GM18511 (cell line): ENCODE data around the gene PPARA.

ENCODE experiments used
- ATAC-seq: cut with Tn5 transposase; IDR thresholded peaks from one replicate; pipeline ENCODE4 v1.9.1; 2021; ENCODE audit warnings: mild to moderate bottlenecking, moderate library complexity; ENCODE audit not compliant: unreplicated experiment

The PPARA gene

DNA sequence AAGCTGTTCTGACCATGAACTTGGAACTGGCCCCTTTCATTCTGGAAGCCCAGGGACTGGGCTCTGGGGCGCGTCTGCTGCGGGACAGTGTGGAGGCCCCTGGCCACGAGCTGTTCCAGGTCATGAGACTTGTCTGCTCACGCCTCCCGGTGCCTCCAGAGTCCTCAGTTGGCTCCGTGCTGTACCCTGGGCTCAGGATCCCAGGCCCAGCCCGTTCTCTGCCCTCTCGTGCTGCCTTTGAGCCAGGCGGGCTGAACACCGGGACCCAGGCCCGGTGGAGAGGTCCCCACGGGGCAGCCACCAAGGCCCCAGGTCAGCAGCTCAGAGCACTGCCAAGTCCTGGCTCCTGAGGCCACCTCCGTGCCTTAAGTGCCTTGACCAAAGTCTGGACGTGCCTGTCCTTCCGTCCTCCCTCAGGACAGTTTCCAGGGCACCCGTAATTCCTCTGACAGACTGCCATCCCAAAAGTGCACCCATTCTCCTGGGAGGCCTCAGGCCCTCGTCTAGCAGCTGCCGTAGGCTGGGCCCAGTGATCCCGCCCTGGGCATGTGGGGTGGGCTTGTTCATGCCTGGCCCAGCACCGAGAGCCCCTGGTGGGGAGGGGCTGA, 36.3 kb upstream of the PPARA start:
- no peak for ATAC-seq

- ATAC-seq: no peak
Measured at GRCh38 chr22:46114518-46115387, 35.6 kb upstream of the PPARA start.

DNA sequence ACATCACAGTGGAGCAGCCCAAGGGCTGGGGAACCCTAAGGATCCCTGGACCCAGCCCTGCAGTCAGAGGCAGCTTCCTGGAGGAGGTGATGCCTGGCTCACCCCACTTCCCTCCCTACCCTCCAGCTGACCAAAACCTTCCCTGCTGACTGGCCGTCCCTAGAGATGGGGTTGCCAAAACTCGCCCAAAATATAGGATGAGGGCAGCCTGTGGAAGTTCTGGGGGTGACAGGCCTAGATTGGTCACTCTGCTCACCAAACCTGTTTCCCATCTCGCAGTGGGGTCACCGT, 35.0 kb upstream of the PPARA start:
- no peak for ATAC-seq

- no peak for ATAC-seq
Measured at GRCh38 chr22:46115755-46116490, 34.4 kb upstream of the PPARA start.

GRCh38 chr22:46116491-46116958, 33.8 kb upstream of the PPARA start:
- no peak for ATAC-seq

GRCh38 chr22:46117206-46118199, 32.8 kb upstream of the PPARA start:
- ATAC-seq: no peak

GRCh38 chr22:46119093-46119728, 31.1 kb upstream of the PPARA start:
- ATAC-seq: no peak

- no peak for ATAC-seq
Measured at GRCh38 chr22:46119729-46120419, 30.5 kb upstream of the PPARA start.

- no peak for ATAC-seq
Measured at GRCh38 chr22:46120420-46120737, 29.9 kb upstream of the PPARA start.

DNA sequence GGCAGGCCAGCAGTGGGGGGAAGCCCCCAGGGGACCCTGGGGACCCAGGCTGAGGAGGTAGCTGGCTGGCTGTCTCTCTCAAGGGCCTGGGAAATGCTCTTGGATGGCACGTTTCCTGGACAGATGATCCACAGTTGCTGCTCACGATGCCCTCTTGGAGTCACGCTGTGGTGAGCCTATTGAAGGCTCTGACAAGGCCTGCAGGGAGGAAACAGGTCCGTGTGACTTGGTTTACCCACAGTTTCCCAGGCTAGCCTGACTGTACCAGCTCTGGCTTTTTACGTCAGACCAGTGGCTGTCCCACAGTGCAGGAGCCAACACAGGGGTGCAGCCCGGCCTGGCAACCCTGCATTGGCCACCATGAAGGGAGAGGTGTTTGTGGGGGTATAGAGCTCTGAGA, 29.2 kb upstream of the PPARA start:
- no peak for ATAC-seq

DNA sequence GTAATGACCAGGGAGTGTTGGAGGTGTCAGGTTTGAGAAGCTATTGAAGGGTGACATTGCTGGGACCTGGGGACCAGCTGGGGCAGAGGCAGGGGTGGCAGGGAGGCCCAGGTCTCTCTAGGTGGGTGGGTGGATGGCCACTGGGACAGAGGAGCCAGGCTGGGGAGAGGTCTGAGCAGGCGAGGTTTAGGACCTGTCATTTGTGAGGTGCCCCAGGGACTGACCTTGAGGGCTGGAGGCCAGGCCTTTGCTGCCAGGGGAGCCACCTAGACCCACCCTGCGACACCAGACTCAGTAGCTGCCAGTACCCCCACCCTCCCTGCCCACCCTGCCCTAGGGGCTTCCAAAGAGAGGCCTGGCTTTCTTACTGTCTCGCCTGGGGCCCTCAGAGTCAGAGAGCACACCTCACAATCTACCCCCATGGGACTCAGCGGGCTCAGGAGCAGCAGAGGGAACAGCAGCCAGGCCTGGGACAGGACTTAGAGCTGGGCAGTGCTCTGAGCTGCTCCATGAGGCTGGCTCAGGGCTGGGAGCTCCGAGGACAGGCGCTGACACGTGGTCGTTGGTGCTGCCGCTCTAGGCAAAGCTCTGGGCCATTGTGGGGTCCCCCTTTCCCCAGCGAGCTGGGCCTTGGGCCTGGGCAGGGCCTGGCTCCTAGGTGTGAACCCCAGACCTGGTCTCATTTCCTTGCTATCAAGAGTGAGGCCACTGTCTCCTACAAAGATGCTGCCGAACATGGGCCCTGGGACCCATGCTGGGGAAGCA, 28.6 kb upstream of the PPARA start:
- no peak for ATAC-seq

GRCh38 chr22:46122511-46122971, 27.8 kb upstream of the PPARA start:
- no peak for ATAC-seq

GRCh38 chr22:46122980-46123693, 27.2 kb upstream of the PPARA start:
- ATAC-seq: no peak

DNA sequence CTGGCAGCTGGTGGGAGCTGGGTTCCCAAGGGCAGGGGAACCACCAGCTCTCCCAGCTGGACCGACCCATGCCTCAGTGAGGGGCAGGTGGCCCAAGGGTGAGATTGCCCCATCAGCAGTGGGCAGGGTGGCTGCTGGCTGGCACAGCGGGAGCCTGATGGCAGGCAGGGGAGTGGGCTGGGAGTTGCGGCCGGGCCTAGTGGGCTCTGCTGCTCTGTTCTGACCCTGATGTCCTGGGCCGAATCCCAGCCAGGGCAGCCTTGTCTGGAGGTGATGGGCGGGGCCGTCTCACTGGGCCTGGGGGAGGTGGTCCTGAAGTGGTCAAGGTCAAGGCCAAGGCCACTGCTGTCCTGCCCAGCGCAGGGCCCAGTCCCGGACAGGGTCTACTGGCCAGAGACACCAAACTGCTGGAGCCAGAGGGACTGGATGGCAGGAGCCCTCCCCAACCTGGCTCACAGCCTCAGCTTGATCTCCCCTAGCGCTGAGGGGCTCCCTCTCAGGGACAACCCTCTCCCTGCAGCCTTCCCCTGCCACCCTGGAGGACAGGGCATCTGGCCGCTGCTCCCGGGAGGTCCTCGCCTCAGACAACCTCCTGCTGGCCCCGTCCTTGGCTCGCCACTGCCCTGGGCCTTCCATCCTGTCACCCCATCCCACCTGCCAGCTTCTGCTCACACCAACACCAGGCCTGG, 26.5 kb upstream of the PPARA start:
- no peak for ATAC-seq

GRCh38 chr22:46124383-46125144, 25.8 kb upstream of the PPARA start:
- no peak for ATAC-seq

DNA sequence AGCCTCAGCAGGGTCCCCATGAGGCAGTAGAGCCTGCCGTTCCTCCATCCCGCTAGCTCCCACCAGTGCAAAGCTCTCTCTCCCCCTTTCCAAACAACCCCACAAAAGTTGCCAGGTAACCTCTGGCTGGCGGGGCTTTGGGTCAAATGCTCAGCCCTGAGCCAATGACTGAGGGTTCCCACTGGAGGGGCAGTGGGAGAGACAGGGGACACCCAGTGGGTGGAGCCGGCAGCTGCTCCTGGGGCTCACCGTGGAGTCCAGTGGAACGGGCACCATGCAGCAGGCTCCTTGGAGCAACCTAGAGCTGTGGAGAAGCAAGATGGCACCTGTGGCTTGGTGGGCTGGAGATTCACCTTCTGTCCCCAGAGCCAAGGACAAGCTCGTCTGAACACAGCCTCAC, 25.0 kb upstream of the PPARA start:
- ATAC-seq: no peak
